GM21619 (cell line): Measurements from ENCODE around the gene SND1.

Source experiments
- ATAC-seq: cut with Tn5 transposase; IDR thresholded peaks from one replicate; pipeline ENCODE4 v1.9.1; 2021; ENCODE audit not compliant: unreplicated experiment

SND1 gene

DNA sequence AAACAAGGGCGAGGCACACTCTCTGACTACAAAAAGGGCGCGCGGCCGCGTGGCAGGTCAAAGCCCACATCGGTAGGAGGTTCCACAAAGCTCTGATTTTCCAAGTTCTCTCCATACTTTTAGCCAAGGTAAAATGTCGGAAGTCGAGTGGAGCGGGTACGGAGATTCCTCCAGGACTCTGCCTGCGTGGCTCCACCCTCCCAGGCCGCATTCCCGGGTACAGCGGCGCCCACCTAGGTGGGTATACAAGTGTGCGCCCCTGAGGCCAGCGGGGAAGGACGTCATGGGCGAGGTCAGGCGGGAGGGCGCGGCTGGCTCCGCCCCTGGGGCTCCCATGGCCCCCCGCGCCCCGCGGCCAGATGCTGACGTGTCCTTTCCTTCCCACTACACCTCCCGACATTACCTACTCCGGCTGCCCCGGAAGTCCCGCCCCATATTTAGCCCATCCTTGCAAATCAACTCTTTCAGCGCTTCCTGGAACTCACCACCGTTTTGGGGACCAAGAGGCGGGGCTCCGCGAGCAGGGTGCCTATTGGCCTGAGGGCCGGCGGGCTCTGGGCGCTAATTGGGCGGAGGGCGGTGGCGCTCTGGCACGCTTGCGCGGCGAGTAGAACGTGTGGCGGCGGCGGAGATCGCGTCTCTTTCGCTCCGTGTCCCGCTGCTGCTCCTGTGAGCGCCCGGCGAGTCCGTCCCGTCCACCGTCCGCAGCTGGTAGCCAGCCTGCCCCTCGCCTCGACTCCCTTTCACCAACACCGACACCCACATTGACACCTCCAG, at the start of gene SND1:
Gene SND1, plus strand, starts transcription at position 639 of the 777 bp plus-strand sequence. CDS start 180 bp downstream, outside the sequence.
- ATAC-seq: peak; percentile 96

DNA sequence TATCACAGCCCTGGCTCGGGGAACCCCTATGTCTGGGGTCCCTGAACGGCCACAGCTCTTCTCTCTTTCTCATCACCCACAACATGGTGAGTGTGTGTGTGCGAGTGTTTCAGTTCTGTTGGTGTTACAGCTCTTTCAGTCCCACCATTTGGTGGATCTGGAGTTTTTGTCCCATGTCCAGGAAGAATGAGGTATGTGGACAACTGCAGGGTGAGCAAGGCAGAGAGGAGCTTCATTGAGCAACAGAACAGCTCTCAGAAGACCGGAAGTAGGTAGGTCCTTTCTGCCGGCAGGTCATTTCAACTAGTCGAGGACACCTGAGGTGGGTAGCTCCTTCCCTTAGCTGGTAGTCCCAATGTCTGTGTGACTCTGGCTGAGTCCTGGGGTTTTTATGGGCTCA, 43.5 kb upstream of the SND1 start:
- no peak for ATAC-seq

DNA sequence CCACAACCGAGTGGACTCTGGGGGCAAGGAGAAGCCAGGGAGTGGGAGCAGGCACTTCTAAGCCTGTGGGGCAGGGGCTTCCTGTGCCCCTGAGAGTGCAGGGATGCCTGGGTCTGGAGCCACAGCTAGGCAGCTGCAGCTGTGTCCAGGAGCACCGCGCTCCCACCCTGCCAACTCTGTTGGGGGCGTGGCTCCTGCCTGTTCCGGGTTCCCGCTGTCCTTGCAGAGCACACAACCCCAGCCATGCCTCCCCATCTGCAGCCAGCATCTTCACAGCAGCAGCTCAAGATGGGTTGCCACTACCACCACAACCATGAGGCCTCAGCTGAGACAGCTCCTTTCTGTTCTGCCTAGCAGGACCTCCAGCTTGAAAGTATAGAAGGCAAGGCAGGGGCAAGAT, 42.7 kb upstream of the SND1 start:
- no peak for ATAC-seq

DNA sequence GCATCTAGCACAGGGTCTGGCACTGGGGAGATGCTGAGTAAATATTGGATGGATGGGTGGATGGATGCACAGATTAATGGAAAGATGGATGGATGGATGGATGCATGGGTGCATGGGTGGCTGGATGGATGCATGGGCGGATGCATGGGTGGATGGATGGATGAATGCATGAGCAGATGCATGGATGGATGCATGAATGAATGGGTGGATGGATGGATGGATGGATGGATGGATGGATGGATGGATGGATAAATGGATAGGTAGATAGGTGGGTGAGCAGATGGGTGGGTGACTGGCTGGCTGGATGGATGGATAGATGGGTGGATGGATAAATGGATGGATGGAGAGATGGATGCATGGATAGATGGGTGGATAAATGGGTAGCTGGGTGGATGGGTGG, 39.7 kb upstream of the SND1 start:
- ATAC-seq: no peak

DNA sequence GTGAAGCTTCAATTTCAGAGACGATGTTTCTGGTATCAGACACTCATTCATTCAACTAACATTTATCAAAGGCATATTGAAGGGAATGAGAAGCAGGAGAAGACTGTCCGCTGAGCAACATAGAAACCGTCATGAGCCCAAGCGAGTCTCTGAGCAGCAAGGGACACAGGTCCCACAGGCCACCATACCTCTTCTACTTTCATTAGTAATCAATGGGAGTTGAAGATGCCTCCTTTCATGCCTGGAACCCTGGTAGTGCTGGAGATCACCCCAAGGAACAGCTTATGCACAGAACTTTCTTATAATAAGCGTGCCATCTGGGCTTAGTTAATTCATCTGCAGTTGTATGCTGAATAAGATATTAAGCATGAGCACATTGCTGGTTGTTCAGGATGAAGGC, 35.3 kb upstream of the SND1 start:
- ATAC-seq: no peak

DNA sequence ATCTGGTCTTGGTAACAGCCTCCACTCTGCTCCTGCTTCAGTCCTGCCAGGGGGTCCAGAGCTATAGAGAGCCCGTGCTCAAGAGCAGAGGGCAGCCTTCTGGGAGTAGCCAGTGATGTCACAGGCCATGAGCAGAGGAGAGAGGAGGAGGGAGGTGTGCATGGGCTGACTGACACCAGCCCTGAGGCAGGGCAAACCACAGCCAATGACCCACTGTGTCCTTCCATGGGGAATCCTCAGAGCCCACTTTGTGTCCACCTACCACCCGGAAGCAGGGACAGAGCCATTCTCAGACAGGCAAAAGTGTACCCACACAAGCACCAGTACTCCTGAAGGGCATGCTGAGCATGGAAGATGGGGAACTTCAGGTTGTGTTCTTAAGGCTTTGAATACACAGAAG, 34.0 kb upstream of the SND1 start, which contains the start of gene PAX4:
Gene PAX4, minus strand, starts transcription at position 101 of the 400 bp plus-strand sequence. CDS start 2,214 bp downstream, outside the sequence.
- no peak for ATAC-seq

DNA sequence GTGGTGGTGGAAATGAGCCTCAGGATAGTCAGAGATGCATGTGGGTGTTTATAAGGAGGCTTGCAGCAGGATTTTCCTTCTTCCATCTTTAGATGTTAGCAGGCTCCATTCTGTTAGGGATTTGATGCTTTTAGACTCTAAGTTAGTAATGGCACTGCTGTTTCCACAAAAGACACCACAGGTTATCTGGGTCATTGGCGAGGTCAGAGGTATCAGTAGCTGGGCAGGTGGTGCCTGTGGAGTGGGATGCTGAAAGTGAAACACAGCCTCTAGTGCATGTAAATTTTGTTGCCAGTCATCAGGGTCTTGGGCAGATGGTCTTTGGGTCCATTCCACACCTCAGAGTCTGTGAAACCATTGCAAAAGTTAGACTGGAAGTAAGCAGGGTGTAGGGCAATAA, 33.2 kb upstream of the SND1 start:
- ATAC-seq: no peak

DNA sequence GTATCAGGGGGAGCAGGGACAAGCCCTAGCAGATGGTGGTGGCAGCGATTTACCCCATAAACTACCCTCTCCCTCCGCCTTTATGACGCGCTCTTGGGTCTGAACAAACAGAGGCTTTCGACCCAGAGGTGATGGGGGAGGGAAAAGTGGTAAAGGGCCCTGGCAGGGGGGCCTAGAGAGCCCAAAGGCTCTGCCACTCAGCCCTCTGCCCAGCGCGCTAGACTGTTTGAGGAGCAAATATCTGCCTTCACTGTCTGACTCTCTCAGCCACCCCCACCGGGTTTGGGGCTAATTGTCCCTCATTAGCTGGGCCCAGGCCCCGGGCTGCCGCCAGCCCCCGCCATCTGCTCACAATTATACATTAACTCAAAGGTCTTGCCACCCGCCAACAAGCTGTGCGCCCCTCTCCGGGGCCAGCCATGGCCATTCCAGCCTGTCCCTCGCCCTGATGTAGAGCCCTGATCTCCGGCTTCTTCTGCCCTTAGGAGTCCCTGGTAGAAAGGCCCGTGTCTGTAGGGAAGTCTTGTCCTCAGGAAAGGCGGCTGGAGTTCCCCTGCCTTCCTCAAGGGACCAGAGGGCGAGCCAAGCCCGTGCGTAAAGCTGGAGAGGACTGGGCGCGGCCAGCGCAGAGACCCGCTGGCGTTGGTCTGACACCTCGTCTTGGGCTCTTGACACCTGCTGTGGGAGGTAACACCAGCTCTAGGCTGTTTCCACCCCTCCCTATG, 32.2 kb upstream of the SND1 start:
- ATAC-seq: no peak

DNA sequence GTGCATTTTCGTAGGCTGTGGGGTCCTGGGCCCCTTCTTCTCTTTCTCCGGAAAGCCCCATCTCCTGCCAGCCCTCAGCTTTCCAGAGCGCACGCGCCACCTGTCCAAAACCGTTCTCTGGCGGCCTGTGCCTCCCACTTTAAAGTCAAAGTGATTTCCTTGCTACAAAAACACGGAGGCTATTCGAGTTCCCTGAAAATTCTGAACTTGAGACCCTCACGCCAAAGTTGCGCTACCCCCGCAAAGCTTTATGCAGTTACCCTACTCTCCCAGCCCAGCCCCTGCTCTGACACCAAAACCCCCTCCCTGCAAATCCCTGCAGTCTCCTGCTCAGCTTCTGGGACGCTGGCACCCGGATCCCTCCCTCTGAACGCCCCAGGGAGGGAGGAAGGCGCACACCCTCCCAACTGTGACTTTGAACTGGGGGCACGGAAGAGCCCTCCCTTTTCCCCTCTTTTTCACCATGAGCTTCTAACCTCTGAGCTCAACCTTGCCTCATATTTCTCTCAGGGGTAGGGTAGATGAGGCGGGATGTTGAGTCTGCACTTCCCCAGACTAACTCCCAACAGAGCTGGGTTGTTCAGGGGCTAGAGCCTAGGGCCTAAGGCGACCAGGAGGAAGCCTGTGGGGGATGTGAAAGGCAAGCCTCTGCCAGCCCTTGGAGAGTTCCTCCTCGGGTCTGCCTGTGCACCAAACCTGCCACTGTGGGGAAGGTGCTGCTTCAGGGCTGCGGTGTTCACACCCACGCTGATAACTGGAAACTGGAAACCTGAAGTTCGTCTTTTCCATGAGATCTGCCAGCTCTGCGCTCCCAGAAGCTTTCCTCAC, 31.4 kb upstream of the SND1 start:
- ATAC-seq: no peak

DNA sequence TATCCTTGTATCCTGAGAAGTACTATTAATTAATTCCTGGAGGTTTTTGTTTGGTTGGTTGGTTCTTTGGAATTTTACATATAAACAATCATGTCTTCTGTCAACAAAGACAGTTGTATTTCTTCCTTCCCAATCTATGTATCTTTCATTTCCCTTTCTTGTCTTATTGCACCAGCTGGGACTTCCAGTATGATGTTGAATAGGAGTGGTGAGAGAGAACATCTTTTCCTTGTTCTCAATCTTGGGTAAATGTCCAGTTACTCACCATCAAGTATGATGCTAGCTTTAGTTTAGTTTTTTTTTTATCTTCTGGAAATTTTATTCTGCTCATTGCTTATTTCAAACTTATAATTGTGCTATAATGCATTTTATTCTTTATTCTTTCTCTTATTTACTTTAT, 26.7 kb upstream of the SND1 start:
- ATAC-seq: no peak

DNA sequence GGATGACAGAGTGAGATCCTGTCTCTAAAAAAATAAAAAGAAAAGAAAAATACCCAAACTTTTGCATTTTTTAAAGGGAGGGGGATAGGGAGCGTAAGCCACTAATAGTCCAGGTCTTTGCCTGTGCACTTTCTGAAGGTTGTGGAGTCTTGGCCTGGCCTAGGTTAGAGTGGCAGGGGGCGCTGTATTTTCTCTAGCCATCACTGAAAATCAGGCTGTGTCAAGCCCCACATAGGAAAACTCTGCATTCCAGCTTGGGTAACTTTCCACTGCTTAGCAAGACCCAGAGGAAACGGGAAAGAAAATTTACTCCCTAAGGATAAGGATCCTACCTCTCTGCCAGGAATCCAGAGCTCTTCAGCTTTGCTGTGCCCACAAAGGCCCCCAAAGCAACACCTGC, 23.5 kb upstream of the SND1 start:
- no peak for ATAC-seq

DNA sequence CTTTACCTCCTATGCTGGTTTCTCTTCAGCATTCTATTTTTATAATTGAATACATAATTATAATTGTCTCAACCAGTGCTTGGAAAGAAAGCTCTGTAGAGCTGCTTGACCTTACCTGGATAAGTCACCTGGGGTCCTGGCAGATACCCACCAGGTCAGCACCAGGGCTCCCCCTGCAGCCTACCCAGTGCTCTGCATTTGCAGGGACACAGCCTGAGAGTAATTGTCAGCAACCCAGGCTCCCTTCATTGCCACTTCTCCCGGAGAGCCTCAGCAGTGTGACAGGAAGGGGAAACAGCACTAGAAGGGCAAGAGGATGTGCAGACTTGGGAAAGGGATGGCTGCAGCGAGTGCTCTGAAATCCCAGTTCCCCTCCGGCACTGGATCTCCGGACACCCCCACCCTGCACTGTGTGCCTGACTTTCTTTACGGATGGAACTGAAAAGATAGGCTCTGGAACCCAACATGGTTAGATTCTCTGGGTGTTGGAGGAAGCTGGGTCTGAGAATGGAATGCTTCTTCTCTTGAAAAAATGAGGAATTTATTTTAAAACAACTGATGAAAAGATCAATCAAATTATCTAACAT, 22.6 kb upstream of the SND1 start:
- peak; percentile 56 for ATAC-seq

DNA sequence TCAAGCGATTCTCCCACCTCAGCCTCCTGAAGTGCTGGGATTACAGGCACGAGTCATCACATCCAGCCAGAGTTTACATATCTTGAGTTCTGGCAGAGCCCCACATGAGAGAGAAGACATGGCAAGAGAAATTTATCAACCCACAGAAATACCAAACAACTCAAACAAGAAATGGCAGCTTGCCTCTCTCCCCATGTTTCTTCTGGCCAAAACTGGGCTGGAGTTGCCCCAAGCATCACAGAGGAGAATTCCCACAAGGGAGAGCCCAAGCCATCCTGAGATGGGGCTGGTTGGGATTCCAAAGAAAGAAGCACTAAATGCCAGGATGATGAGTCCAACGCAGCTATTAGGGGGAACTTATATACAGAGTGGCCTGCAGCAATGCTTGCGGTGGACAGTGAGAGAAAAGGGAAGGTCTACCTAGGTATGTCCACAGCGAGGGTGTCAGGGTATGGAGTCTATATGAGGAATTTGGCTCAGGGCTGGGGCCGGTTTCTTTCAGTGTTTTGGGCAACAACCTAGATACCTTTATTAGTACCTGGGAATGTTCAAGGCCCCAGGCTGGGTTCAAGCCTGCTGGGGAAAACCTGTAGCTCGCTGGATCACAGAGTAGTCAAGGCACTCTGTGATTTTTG, 19.6 kb upstream of the SND1 start:
- no peak for ATAC-seq

DNA sequence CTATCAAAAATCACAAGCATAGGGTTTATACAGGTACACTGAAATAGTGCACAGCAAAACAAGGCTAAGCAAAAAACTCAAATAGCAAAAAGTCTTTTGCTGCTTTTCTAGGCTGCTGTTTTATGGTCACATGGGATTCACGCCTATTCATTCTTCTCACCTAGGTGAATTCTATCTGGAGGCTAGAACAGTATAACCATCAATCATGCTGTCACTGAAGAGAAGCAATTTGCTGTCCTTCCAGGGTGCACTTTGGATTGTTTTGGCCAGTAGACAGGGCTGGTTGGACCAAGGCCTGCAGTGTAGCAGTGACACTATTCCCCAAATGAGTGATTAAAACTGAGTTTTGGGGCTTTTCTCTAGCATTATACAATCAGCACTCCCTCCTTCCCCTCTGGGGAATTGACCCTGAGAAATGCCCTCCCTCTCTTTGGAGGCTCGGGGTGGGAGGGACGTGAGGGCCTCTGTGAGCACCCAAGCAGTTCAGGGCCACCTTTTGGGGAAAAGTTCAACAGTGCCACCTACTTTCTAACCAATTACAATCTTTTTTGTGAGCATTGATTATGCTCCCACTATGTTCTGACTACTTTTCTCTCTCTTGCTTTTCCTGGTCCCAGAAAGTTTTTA, 16.2 kb upstream of the SND1 start:
- ATAC-seq: peak; percentile 71

DNA sequence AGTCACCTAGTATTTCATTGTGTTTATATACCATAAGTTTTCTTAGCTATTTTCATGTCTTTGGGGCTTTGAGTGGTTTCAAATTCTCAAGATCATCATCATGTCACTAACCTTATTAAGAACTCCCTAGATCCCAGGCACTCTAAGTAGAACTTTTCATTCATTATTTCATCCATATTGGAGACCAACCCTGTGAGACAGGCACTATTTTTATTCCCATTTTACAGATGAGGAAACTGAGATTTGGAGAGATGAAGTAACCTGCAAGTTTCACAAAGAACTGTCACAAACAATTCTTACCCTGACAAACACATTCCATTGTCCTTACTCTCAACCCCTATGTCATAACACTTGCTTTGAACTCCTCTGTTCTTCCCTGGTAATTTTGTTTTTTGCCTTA, 13.8 kb upstream of the SND1 start:
- ATAC-seq: no peak

DNA sequence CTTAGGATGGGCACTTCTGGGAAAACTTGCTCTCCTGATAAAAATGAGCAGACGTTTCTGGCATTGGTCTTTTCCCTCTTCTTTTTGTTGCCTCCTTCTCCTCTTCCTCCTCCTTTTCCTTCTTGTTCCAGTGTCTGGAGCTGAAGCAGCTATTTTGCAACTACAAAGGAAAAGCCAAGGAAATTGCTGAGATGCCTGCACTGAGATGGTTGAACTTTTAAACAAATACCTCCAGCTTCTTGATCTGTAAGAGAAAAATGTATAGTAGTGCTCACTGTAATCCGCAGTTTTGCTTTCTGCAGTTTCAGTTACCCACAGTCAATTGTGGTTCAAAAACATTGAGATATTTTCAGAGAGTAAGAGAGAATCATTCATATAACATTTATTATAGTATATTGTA, 7.5 kb upstream of the SND1 start:
- ATAC-seq: no peak

DNA sequence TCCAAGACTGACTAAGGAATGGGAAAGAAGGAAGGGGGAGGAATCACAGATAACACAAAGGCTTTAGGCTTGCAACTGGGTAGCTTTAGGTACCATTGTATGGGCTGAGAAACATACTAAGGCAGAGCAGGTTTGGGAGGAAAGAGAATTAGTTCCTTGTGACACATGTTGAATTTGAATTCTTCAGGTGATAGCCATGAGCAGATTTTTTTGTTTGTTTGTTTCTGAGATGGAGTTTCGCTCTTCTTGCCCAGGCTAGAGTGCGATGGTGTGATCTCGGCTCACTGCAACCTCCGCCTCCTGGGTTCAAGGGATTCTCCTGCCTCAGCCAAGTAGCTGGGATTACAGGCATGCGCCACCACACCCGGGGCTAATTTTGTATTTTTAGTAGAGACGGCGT, 4.4 kb upstream of the SND1 start:
- ATAC-seq: no peak

DNA sequence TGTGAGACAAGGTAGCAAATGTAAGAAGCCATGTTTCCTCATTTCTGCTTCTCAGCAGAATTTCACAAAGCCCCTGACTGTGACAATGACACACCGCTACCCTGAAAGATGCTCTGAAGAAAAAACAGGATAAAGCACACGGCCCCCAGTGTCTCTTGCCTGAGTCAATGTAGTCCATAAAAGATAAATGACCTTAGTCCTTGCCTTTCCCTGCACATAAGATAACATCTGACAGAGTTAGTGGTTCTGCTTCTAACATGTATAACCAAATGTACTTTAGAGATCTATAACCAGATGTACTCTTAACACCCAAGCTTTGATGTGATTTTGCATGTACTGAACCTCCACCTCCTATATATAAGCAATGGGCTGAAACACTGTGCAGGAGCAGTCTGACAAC, 3.0 kb upstream of the SND1 start:
- ATAC-seq: no peak

DNA sequence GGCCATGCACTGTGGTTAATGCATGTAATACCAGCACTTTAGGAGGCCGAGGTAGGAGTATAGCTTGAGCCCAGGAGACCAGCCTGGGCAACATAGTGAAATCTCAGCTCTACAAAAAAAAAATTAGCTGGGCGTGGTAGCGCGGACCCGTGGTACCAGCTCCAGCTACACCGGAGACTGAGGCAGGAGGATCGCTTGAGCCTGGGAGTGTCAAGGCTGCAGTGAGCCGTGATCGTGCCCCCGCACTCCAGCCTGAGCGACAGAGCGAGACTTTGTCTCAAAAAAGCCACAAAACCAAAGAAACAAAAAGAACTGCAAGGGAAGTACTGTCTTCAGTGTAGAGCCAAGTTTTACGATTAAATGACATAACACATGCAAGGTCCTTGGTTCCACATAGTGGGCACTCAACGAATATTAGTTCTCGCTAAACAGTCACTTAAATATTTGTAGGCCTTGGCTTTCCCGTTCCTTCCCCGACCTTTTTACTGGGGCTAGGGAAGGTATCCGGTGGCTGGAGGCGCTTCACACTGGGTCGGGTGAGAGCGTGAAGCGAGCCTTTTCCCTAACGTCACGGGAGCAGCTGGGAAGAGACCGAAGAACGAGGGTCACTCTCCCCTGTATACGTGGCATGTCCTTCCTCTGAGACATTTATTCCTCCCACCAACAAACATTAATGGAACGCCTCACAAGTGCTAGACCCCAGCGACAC, 993 bp upstream of the SND1 start:
- ATAC-seq: no peak
